WTC11 (cell line): ENCODE data around the gene FBN2. TPM values are rescaled to one million over a fixed set of nuclear protein-coding genes. Genes with fewer than 3 reads are reported as not detected.
"Not testable (repeated sequence)": the region's sequence is repeated elsewhere in the genome, so short reads cannot be mapped to it uniquely, and the experiment has no call there.

ENCODE experiments used
- ATAC-seq: fragments of 200-7000 bp; cut with Tn5 transposase; 2 replicates; pipeline ENCODE4 v1.10.0; 2021; ENCODE audit warnings: mild to moderate bottlenecking, moderate library complexity
- CTCF ChIA-PET: fragments of 300-600 bp; sonication (Branson Sonifier 250); formaldehyde crosslinking; loops from one replicate; lab custom pipeline; 2021; ENCODE audit warnings: antibody characterized with exemption; lab: Charles Lee
- POLR2A ChIA-PET: fragments of 350-600 bp; sonication (Branson Sonifier 250); formaldehyde crosslinking; loops from one replicate; lab custom pipeline; 2021; ENCODE audit warnings: antibody characterized with exemption; lab: Charles Lee
- DNase-seq: peaks from one replicate; pipeline ENCODE4 v3.0.0; 2021; ENCODE audit warnings: low spot score
- H3K27ac Mint-ChIP-seq: 2 replicates; pipeline ENCODE4 v1.8.0; 2021; ENCODE audit warnings: mixed read lengths
- H3K27me3 Mint-ChIP-seq: 2 replicates; pipeline ENCODE4 v1.8.0; 2021; ENCODE audit warnings: low read depth, mild to moderate bottlenecking, moderate library complexity, mixed read lengths
- H3K36me3 Mint-ChIP-seq: 2 replicates; pipeline ENCODE4 v1.8.0; 2021; ENCODE audit warnings: mixed read lengths
- H3K4me1 Mint-ChIP-seq: 2 replicates; pipeline ENCODE4 v1.8.0; 2022; ENCODE audit warnings: mixed read lengths
- H3K4me3 Mint-ChIP-seq: 2 replicates; pipeline ENCODE4 v1.8.0; 2021; ENCODE audit warnings: mild to moderate bottlenecking, moderate library complexity, mixed read lengths
- H3K9me3 Mint-ChIP-seq: 2 replicates; pipeline ENCODE4 v1.8.0; 2021; ENCODE audit warnings: mixed read lengths
- ATF6 ChIP-seq: sonication (generic); formaldehyde crosslinking; IDR thresholded peaks from 2 replicates; pipeline ENCODE4 v1.8.1; 2023; ENCODE audit warnings: mild to moderate bottlenecking, missing genetic modification reagents
- CREB1 ChIP-seq: sonication (generic); formaldehyde crosslinking; IDR thresholded peaks from 2 replicates; pipeline ENCODE4 v1.8.0; 2023; ENCODE audit warnings: mild to moderate bottlenecking, missing genetic modification reagents
- E2F5 ChIP-seq: sonication (generic); formaldehyde crosslinking; IDR thresholded peaks from 2 replicates; pipeline ENCODE4 v1.8.1; 2022; ENCODE audit warnings: mild to moderate bottlenecking, moderate library complexity, missing genetic modification reagents
- EMX1 ChIP-seq: fragments of 250-450 bp; sonication (Bioruptor Pico); IDR thresholded peaks from 2 replicates; pipeline ENCODE4 v1.8.0; 2021; ENCODE audit warnings: mild to moderate bottlenecking
- FOXP4 ChIP-seq: sonication (generic); formaldehyde crosslinking; IDR thresholded peaks from 2 replicates; pipeline ENCODE4 v1.8.0; 2022; ENCODE audit warnings: mild to moderate bottlenecking, missing genetic modification reagents
- IRF1 ChIP-seq: sonication (generic); formaldehyde crosslinking; IDR thresholded peaks from 2 replicates; pipeline ENCODE4 v1.8.0; 2023; ENCODE audit warnings: missing genetic modification reagents
- NFE2L1 ChIP-seq: sonication (generic); formaldehyde crosslinking; IDR thresholded peaks from 2 replicates; pipeline ENCODE4 v1.8.1; 2023; ENCODE audit warnings: missing genetic modification reagents
- NFYB ChIP-seq: sonication (generic); formaldehyde crosslinking; conservative IDR thresholded peaks from 2 replicates; pipeline ENCODE4 v1.8.0; 2022; ENCODE audit warnings: low read depth, missing genetic modification reagents
- NR1H2 ChIP-seq: sonication (generic); formaldehyde crosslinking; IDR thresholded peaks from 2 replicates; pipeline ENCODE4 v1.9.0; 2021; ENCODE audit warnings: mild to moderate bottlenecking, moderate library complexity, missing genetic modification reagents
- OVOL2 ChIP-seq: fragments of 250-450 bp; sonication (Bioruptor Pico); IDR thresholded peaks from 2 replicates; pipeline ENCODE4 v1.9.0; 2021; ENCODE audit warnings: mild to moderate bottlenecking, borderline replicate concordance
- TEAD1 ChIP-seq: sonication (generic); formaldehyde crosslinking; IDR thresholded peaks from 2 replicates; pipeline ENCODE4 v1.8.0; 2022; ENCODE audit warnings: mild to moderate bottlenecking, missing genetic modification reagents
- USF2 ChIP-seq: sonication (generic); formaldehyde crosslinking; IDR thresholded peaks from 2 replicates; pipeline ENCODE4 v1.8.1; 2023; ENCODE audit warnings: mild to moderate bottlenecking, missing genetic modification reagents, moderate library complexity
- ZMAT4 ChIP-seq: fragments of 250-450 bp; sonication (Bioruptor Pico); IDR thresholded peaks from 2 replicates; pipeline ENCODE4 v1.9.0; 2021; ENCODE audit warnings: mild to moderate bottlenecking
- ZNF138 ChIP-seq: sonication (generic); formaldehyde crosslinking; conservative IDR thresholded peaks from 2 replicates; pipeline ENCODE4 v1.8.1; 2022; ENCODE audit warnings: mild to moderate bottlenecking, moderate library complexity, missing genetic modification reagents
- ZNF219 ChIP-seq: sonication (generic); formaldehyde crosslinking; IDR thresholded peaks from 2 replicates; pipeline ENCODE4 v1.8.0; 2023; ENCODE audit warnings: missing genetic modification reagents, mild to moderate bottlenecking, borderline replicate concordance
- ZNF232 ChIP-seq: sonication (generic); formaldehyde crosslinking; IDR thresholded peaks from 2 replicates; pipeline ENCODE4 v1.8.0; 2022; ENCODE audit warnings: mild to moderate bottlenecking, missing genetic modification reagents
- ZNF512 ChIP-seq: sonication (generic); formaldehyde crosslinking; IDR thresholded peaks from 2 replicates; pipeline ENCODE4 v1.8.1; 2022; ENCODE audit warnings: missing genetic modification reagents, borderline replicate concordance
- total RNA-seq: library from RNA; stranded (reverse); gene quantifications from 3 replicates; pipeline ENCODE4 v1.2.3, GENCODE V29; 2021

The FBN2 gene
- total RNA-seq, 1 experiment from 2014 or later: 56.7 TPM

- TF ChIP-seq ZNF512 (no peak), E2F5 (CRISPR knock-in tag) (no peak)
- TF ChIP-seq, all 79 proteins: peak for 0
These were observed 84.9 kb downstream of the FBN2 start (continued) for GRCh38 chr5:128453121-128453520.

GRCh38 chr5:128447224-128447623, 90.8 kb downstream of the FBN2 start:
- H3K27ac Mint-ChIP-seq, CTCF ChIA-PET, ATAC-seq, H3K4me1 Mint-ChIP-seq, POLR2A ChIA-PET, H3K4me3 Mint-ChIP-seq, H3K27me3 Mint-ChIP-seq: not testable (repeated sequence)
- Mint-ChIP-seq H3K9me3 (peaks cover 39% of the 10 kb centered on the region), H3K36me3 (peaks cover 45% of the 10 kb centered on the region)
- peak; percentile 16 for DNase-seq

GRCh38 chr5:128441941-128442350, 96.1 kb downstream of the FBN2 start:
- Mint-ChIP-seq H3K9me3 (peaks cover 8% of the 10 kb centered on the region), H3K27ac (no peak overlapping the region), H3K4me1 (peaks cover 6% of the 10 kb centered on the region), H3K36me3 (peaks cover 15% of the 10 kb centered on the region), H3K4me3 (no peak overlapping the region), H3K27me3 (0 out of 2 replicates have a peak, but pooled peaks cover 2% of the 10 kb centered on the region)
- ATAC-seq (no peak), DNase-seq (no peak)
- POLR2A ChIA-PET: no interaction called here
- TF ChIP-seq ZNF219 (no peak), FOXP4 (no peak)
- CTCF ChIA-PET: no interaction called here

- Mint-ChIP-seq H3K27me3 (no peaks in the 10 kb centered on the region), H3K9me3 (peaks cover 5% of the 10 kb centered on the region), H3K4me3 (no peak overlapping the region), H3K36me3 (peaks cover 9% of the 10 kb centered on the region), H3K27ac (no peak overlapping the region), H3K4me1 (peaks cover 6% of the 10 kb centered on the region)
- ATAC-seq (peak; percentile 41), DNase-seq (no peak)
- no peak for TF ChIP-seq OVOL2
- no peak for TF ChIP-seq USF2 (CRISPR knock-in tag)
- TF ChIP-seq ZNF232: no peak
- TF ChIP-seq EMX1 (CRISPR knock-in tag): no peak
- POLR2A ChIA-PET: no interaction called here
- CTCF ChIA-PET: interaction anchor here (0.6 kb wide), 1 partner anchor 14 kb away, joined by 4 read pairs; no protein-coding TSS in a partner anchor
These were observed 96.9 kb downstream of the FBN2 start for GRCh38 chr5:128441165-128441564.

- Mint-ChIP-seq H3K36me3 (no peaks in the 10 kb centered on the region), H3K4me1 (peaks cover 6% of the 10 kb centered on the region), H3K4me3 (no peak overlapping the region), H3K27ac (no peak overlapping the region), H3K27me3 (no peaks in the 10 kb centered on the region), H3K9me3 (no peaks in the 10 kb centered on the region)
- no peak for TF ChIP-seq TEAD1
- no peak for TF ChIP-seq NFYB (CRISPR knock-in tag)
- TF ChIP-seq NFE2L1 (CRISPR knock-in tag): no peak
- no peak for TF ChIP-seq ZNF138
- TF ChIP-seq ZMAT4 (CRISPR knock-in tag): no peak
- no peak for TF ChIP-seq IRF1 (CRISPR knock-in tag)
- TF ChIP-seq CREB1 (CRISPR knock-in tag): no peak
- TF ChIP-seq E2F5 (CRISPR knock-in tag): no peak
- TF ChIP-seq NR1H2: no peak
- TF ChIP-seq ATF6 (CRISPR knock-in tag): no peak
- ATAC-seq (peak; percentile 48; the same call in 1 of the 2 replicates), DNase-seq (no peak)
- POLR2A ChIA-PET: no interaction called here
- CTCF ChIA-PET: interaction anchor here (1.1 kb wide), 1 partner anchor 25 kb away, joined by 3 read pairs; no protein-coding TSS in a partner anchor
These were observed 101.3 kb downstream of the FBN2 start for GRCh38 chr5:128436749-128437188.
